WTC11 (cell line): Measurements from ENCODE around the gene G6PC3. TPM values are rescaled to one million over a fixed set of nuclear protein-coding genes. Genes with fewer than 3 reads are reported as not detected.

Source experiments
- ATAC-seq: fragments of 200-7000 bp; cut with Tn5 transposase; 2 replicates; pipeline ENCODE4 v1.10.0; 2021; ENCODE audit warnings: mild to moderate bottlenecking, moderate library complexity
- CTCF ChIA-PET: fragments of 300-600 bp; sonication (Branson Sonifier 250); formaldehyde crosslinking; loops from one replicate; lab custom pipeline; 2021; ENCODE audit warnings: antibody characterized with exemption; lab: Charles Lee
- POLR2A ChIA-PET: fragments of 350-600 bp; sonication (Branson Sonifier 250); formaldehyde crosslinking; loops from one replicate; lab custom pipeline; 2021; ENCODE audit warnings: antibody characterized with exemption; lab: Charles Lee
- DNase-seq: peaks from one replicate; pipeline ENCODE4 v3.0.0; 2021; ENCODE audit warnings: low spot score
- H3K27ac Mint-ChIP-seq: 2 replicates; pipeline ENCODE4 v1.8.0; 2021; ENCODE audit warnings: mixed read lengths
- H3K27me3 Mint-ChIP-seq: 2 replicates; pipeline ENCODE4 v1.8.0; 2021; ENCODE audit warnings: low read depth, mild to moderate bottlenecking, moderate library complexity, mixed read lengths
- H3K36me3 Mint-ChIP-seq: 2 replicates; pipeline ENCODE4 v1.8.0; 2021; ENCODE audit warnings: mixed read lengths
- H3K4me1 Mint-ChIP-seq: 2 replicates; pipeline ENCODE4 v1.8.0; 2022; ENCODE audit warnings: mixed read lengths
- H3K4me3 Mint-ChIP-seq: 2 replicates; pipeline ENCODE4 v1.8.0; 2021; ENCODE audit warnings: mild to moderate bottlenecking, moderate library complexity, mixed read lengths
- H3K9me3 Mint-ChIP-seq: 2 replicates; pipeline ENCODE4 v1.8.0; 2021; ENCODE audit warnings: mixed read lengths
- ATF1 ChIP-seq: sonication (generic); formaldehyde crosslinking; IDR thresholded peaks from 2 replicates; pipeline ENCODE4 v1.8.1; 2023; ENCODE audit warnings: mild to moderate bottlenecking, moderate library complexity, missing genetic modification reagents
- ELF4 ChIP-seq: sonication (generic); formaldehyde crosslinking; IDR thresholded peaks from 2 replicates; pipeline ENCODE4 v1.8.1; 2022; ENCODE audit warnings: low read depth, mild to moderate bottlenecking, moderate library complexity, missing genetic modification reagents
- FOXP4 ChIP-seq: sonication (generic); formaldehyde crosslinking; IDR thresholded peaks from 2 replicates; pipeline ENCODE4 v1.8.0; 2022; ENCODE audit warnings: mild to moderate bottlenecking, missing genetic modification reagents
- JAZF1 ChIP-seq: fragments of 250-450 bp; sonication (Bioruptor Pico); IDR thresholded peaks from 2 replicates; pipeline ENCODE4 v1.9.0; 2021; ENCODE audit warnings: moderate library complexity, mild to moderate bottlenecking, inconsistent platforms
- MYBL2 ChIP-seq: sonication (generic); formaldehyde crosslinking; IDR thresholded peaks from 2 replicates; pipeline ENCODE4 v1.8.1; 2023; ENCODE audit warnings: mild to moderate bottlenecking, moderate library complexity, missing genetic modification reagents
- SP1 ChIP-seq: sonication (generic); formaldehyde crosslinking; conservative IDR thresholded peaks from 2 replicates; pipeline ENCODE4 v1.8.1; 2022; ENCODE audit warnings: missing genetic modification reagents
- TEAD4 ChIP-seq: sonication (generic); formaldehyde crosslinking; IDR thresholded peaks from 2 replicates; pipeline ENCODE4 v1.8.0; 2022; ENCODE audit warnings: mild to moderate bottlenecking, missing genetic modification reagents
- ZNF138 ChIP-seq: sonication (generic); formaldehyde crosslinking; conservative IDR thresholded peaks from 2 replicates; pipeline ENCODE4 v1.8.1; 2022; ENCODE audit warnings: mild to moderate bottlenecking, moderate library complexity, missing genetic modification reagents
- ZNF219 ChIP-seq: sonication (generic); formaldehyde crosslinking; IDR thresholded peaks from 2 replicates; pipeline ENCODE4 v1.8.0; 2023; ENCODE audit warnings: missing genetic modification reagents, mild to moderate bottlenecking, borderline replicate concordance
- ZNF671 ChIP-seq: fragments of 250-450 bp; sonication (Bioruptor Pico); IDR thresholded peaks from 2 replicates; pipeline ENCODE4 v1.8.0; 2021; ENCODE audit warnings: mild to moderate bottlenecking
- total RNA-seq: library from RNA; stranded (reverse); gene quantifications from 3 replicates; pipeline ENCODE4 v1.2.3, GENCODE V29; 2021
- TF ChIP-seq, protein P1 (sequence below): sonication (generic); formaldehyde crosslinking; IDR thresholded peaks from 2 replicates; pipeline ENCODE4 v1.8.0; 2023; ENCODE audit warnings: missing genetic modification reagents, mild to moderate bottlenecking, borderline replicate concordance
- TF ChIP-seq, protein P2 (sequence below): fragments of 200-600 bp; IDR thresholded peaks from 2 replicates; pipeline ENCODE4 v1.8.0; 2022; ENCODE audit warnings: antibody characterized with exemption
- TF ChIP-seq, protein P3 (sequence below): sonication (generic); formaldehyde crosslinking; IDR thresholded peaks from 2 replicates; pipeline ENCODE4 v1.8.1; 2023; ENCODE audit warnings: mild to moderate bottlenecking, missing genetic modification reagents
- TF ChIP-seq, protein P4 (sequence below): sonication (generic); formaldehyde crosslinking; IDR thresholded peaks from 2 replicates; pipeline ENCODE4 v1.8.0; 2022; ENCODE audit warnings: mild to moderate bottlenecking, missing genetic modification reagents

The G6PC3 gene
- total RNA-seq, 1 experiment from 2014 or later, result 121 TPM

- CTCF ChIA-PET, result interaction anchor here (0.7 to 2.1 kb wide), 8 partner anchors 8 to 111 kb away, joined by 3 to 6 read pairs (median 4); no protein-coding TSS in a partner anchor
- TF ChIP-seq MYBL2 (CRISPR knock-in tag) (no peak), ZNF138 (CRISPR knock-in tag) (no peak), FOXP4 (CRISPR knock-in tag) (no peak)
- TF ChIP-seq, protein P1, sequence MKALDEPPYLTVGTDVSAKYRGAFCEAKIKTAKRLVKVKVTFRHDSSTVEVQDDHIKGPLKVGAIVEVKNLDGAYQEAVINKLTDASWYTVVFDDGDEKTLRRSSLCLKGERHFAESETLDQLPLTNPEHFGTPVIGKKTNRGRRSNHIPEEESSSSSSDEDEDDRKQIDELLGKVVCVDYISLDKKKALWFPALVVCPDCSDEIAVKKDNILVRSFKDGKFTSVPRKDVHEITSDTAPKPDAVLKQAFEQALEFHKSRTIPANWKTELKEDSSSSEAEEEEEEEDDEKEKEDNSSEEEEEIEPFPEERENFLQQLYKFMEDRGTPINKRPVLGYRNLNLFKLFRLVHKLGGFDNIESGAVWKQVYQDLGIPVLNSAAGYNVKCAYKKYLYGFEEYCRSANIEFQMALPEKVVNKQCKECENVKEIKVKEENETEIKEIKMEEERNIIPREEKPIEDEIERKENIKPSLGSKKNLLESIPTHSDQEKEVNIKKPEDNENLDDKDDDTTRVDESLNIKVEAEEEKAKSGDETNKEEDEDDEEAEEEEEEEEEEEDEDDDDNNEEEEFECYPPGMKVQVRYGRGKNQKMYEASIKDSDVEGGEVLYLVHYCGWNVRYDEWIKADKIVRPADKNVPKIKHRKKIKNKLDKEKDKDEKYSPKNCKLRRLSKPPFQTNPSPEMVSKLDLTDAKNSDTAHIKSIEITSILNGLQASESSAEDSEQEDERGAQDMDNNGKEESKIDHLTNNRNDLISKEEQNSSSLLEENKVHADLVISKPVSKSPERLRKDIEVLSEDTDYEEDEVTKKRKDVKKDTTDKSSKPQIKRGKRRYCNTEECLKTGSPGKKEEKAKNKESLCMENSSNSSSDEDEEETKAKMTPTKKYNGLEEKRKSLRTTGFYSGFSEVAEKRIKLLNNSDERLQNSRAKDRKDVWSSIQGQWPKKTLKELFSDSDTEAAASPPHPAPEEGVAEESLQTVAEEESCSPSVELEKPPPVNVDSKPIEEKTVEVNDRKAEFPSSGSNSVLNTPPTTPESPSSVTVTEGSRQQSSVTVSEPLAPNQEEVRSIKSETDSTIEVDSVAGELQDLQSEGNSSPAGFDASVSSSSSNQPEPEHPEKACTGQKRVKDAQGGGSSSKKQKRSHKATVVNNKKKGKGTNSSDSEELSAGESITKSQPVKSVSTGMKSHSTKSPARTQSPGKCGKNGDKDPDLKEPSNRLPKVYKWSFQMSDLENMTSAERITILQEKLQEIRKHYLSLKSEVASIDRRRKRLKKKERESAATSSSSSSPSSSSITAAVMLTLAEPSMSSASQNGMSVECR (CRISPR knock-in tag), result no peak
- TF ChIP-seq, protein P2, sequence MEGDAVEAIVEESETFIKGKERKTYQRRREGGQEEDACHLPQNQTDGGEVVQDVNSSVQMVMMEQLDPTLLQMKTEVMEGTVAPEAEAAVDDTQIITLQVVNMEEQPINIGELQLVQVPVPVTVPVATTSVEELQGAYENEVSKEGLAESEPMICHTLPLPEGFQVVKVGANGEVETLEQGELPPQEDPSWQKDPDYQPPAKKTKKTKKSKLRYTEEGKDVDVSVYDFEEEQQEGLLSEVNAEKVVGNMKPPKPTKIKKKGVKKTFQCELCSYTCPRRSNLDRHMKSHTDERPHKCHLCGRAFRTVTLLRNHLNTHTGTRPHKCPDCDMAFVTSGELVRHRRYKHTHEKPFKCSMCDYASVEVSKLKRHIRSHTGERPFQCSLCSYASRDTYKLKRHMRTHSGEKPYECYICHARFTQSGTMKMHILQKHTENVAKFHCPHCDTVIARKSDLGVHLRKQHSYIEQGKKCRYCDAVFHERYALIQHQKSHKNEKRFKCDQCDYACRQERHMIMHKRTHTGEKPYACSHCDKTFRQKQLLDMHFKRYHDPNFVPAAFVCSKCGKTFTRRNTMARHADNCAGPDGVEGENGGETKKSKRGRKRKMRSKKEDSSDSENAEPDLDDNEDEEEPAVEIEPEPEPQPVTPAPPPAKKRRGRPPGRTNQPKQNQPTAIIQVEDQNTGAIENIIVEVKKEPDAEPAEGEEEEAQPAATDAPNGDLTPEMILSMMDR, result no peak
- H3K27me3 Mint-ChIP-seq, result no peaks in the 10 kb centered on the region
- no peaks in the 10 kb centered on the region for H3K9me3 Mint-ChIP-seq
- DNase-seq (no peak), ATAC-seq (no peak)
- H3K4me3 Mint-ChIP-seq, result no peak overlapping the region
- peaks cover 31% of the 10 kb centered on the region for H3K36me3 Mint-ChIP-seq
- peaks cover 19% of the 10 kb centered on the region for H3K4me1 Mint-ChIP-seq
- POLR2A ChIA-PET, result no interaction called here
- no peak overlapping the region for H3K27ac Mint-ChIP-seq
Measured at GRCh38 chr17:44074911-44075285, 4.4 kb downstream of the G6PC3 start.

- CTCF ChIA-PET, result interaction anchor here (2.1 kb wide), 1 partner anchor 40 kb away, joined by 6 read pairs; no protein-coding TSS in a partner anchor
- H3K36me3 Mint-ChIP-seq, result peaks cover 32% of the 10 kb centered on the region
- POLR2A ChIA-PET, result no interaction called here
- no peak overlapping the region for H3K4me3 Mint-ChIP-seq
- no peaks in the 10 kb centered on the region for H3K9me3 Mint-ChIP-seq
- H3K27ac Mint-ChIP-seq, result peak overlapping the region; percentile 82
- no peak for ATAC-seq
- TF ChIP-seq JAZF1 (CRISPR knock-in tag), result no peak
- TF ChIP-seq, protein P3, sequence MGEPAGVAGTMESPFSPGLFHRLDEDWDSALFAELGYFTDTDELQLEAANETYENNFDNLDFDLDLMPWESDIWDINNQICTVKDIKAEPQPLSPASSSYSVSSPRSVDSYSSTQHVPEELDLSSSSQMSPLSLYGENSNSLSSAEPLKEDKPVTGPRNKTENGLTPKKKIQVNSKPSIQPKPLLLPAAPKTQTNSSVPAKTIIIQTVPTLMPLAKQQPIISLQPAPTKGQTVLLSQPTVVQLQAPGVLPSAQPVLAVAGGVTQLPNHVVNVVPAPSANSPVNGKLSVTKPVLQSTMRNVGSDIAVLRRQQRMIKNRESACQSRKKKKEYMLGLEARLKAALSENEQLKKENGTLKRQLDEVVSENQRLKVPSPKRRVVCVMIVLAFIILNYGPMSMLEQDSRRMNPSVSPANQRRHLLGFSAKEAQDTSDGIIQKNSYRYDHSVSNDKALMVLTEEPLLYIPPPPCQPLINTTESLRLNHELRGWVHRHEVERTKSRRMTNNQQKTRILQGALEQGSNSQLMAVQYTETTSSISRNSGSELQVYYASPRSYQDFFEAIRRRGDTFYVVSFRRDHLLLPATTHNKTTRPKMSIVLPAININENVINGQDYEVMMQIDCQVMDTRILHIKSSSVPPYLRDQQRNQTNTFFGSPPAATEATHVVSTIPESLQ (CRISPR knock-in tag), result no peak
- H3K4me1 Mint-ChIP-seq, result peaks cover 16% of the 10 kb centered on the region
- no peak for DNase-seq
- no peaks in the 10 kb centered on the region for H3K27me3 Mint-ChIP-seq
Measured at GRCh38 chr17:44075598-44076293, 5.2 kb downstream of the G6PC3 start.

DNA sequence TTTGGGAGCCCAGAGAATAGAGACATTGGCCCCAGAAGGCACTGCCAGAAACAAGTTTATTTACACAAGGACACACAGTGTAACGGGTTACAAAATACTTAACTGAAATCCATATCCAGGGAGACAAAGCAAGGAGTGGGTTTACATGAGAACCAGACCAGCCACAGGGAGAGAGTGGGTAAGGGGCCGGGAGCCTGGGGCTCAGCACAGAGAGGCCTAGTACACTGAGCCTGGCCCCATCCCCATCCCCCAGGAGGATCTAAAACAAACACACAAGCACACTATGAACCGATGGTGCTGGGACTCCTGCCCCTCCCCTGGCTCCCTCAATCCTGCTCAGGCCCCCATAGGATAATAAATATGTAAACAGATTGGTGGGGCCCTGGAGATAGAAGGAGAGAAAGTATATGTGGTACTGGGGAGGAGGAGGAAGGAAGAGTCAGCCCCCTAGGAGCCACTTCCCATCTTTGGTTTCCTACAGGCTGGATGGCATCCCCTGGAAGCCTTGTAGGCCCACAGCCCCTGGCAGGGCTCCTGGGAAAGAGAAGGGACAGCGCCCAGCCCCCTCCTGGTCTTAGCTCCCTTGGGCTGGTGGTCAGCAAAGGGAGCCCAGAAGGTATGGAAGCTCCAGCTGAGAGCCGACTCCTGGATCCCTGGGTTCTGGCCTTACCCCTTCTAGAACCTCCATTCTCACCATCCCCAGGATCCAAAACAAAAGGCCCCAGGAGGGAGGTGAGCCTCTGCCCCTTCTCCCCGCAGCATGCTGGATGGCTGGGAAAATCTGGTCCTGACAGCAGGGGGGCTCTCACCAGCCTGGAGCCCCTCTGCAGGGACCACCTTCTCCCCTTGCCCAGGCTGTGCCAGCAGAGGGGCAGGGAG, 6.4 kb downstream of the G6PC3 start:
- Mint-ChIP-seq H3K4me3 (no peak overlapping the region), H3K9me3 (no peaks in the 10 kb centered on the region), H3K4me1 (peaks cover 10% of the 10 kb centered on the region), H3K27ac (peak overlapping the region; percentile 46; the same call in 1 of the 2 replicates), H3K36me3 (peaks cover 32% of the 10 kb centered on the region), H3K27me3 (no peaks in the 10 kb centered on the region)
- ChIA-PET POLR2A (interaction anchor here (1.1 to 1.8 kb wide), 2 partner anchors 10 to 24 kb away, joined by 5 to 6 read pairs; no protein-coding TSS in a partner anchor), CTCF (no interaction called here)
- DNase-seq (no peak), ATAC-seq (no peak)
- TF ChIP-seq ATF1 (CRISPR knock-in tag) (no peak), ZNF219 (CRISPR knock-in tag) (no peak), SP1 (CRISPR knock-in tag) (no peak), ELF4 (no peak), TEAD4 (CRISPR knock-in tag) (no peak), ZNF671 (CRISPR knock-in tag) (no peak)
- TF ChIP-seq, protein P4, sequence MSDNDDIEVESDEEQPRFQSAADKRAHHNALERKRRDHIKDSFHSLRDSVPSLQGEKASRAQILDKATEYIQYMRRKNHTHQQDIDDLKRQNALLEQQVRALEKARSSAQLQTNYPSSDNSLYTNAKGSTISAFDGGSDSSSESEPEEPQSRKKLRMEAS (CRISPR knock-in tag), result no peak
